Keratinocyte (primary cell): Measurements from ENCODE around the gene SNRNP27.

ENCODE experiments used
- CTCF ChIP-seq, 3 experiments: IDR thresholded peaks in 1 of 3; conservative IDR thresholded peaks in 1 of 3; optimal IDR thresholded peaks in 1 of 3; 2 replicates in 2 of 3; 3 replicates in 1 of 3; pipeline versions ENCODE3 to v1.5.1; 2011; ENCODE audit warnings: low read length in 3 of 3, mild to moderate bottlenecking in 3 of 3, moderate library complexity in 2 of 3, control low read depth in 1 of 3, inconsistent platforms in 1 of 3; ENCODE audit not compliant: insufficient read depth in 2 of 3; ENCODE audit errors: extremely low read depth in 1 of 3
- EZH2 ChIP-seq: IDR thresholded peaks from one replicate; pipeline ENCODE4 v1.6.1; 2012; ENCODE audit warnings: inconsistent platforms, mild to moderate bottlenecking, low read length, moderate library complexity

DNA sequence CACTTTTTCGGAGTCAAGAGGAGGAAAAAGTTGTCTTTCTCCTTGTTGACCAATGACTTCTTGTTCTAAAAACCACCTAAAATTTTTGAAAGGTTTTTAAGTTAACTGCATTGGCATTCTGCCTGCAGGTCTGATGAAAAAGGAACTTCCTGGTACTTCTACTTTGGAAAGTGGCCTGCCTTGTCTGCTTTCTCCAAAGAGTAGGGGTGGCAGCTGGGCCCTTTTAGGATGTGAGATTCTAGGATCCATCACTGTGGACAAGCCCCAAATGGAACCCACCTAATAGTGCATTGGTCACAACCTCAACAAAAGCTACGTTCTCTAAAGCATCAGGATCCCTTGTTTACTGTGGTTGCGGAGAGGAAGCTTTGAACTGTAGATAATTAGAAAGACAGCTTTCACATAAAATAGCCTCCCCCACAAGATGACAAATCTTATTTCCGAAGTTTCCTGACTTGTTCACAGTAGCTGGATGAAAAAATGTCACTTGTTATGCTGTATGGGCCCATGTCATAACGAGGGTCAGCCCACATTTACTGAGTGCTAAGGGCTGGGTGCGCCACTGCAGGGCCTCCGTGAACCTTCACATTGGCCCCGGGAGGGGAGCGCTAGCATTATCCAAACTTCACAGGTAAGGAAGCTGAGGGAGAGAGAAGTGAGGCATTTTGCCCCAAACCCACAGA is 50.2 kb downstream of the SNRNP27 start:
- TF ChIP-seq CTCF (optimal IDR thresholded peaks at IDR 0.05 in 1 of 3, IDR thresholded peaks at IDR 0.05 in 1 of 3, conservative IDR thresholded peaks at IDR 0.05 in 1 of 3; ENCODE audit: extremely low read depth in 1 of 3, insufficient read depth in 2 of 3, low read length in 3 of 3) (no peak), EZH2 (no peak)
